ENCODE measurements around the gene DCBLD1.

The DCBLD1 gene

GRCh38 chr6:117568247-117568646, 85.8 kb downstream of the DCBLD1 start:
- Histone ChIP-seq H3K27me3 (ENCODE audit: insufficient read depth, low read length) (no peaks in the 10 kb centered on the region), H3F3A (ENCODE audit: insufficient read depth, low read length) (no peaks in the 10 kb centered on the region), H3K36me3 (ENCODE audit: insufficient read depth, low read length) (peaks cover 78% of the 10 kb centered on the region), H4K20me1 (ENCODE audit: insufficient read depth, low read length) (no peaks in the 10 kb centered on the region), H3K9ac (ENCODE audit: low read length) (no peak overlapping the region), H3K9me3 (ENCODE audit: low read length) (no peaks in the 10 kb centered on the region), H3K27ac (ENCODE audit: low read depth, low read length, poor library complexity, severe bottlenecking) (no peak overlapping the region), H3K79me2 (ENCODE audit: insufficient read depth, low read length) (no peaks in the 10 kb centered on the region), H3K4me1 (ENCODE audit: insufficient read depth, low read length, severe bottlenecking) (no peaks in the 10 kb centered on the region), H2AFZ (ENCODE audit: low read length) (no peak overlapping the region), H3K9me2 (ENCODE audit: low read depth, low read length) (no peaks in the 10 kb centered on the region), H3K4me2 (ENCODE audit: low read length) (no peak overlapping the region), H3K4me3 (ENCODE audit: low read depth, low read length, poor library complexity, severe bottlenecking) (no peak overlapping the region)
- TF ChIP-seq EZH2 (IDR thresholded peaks at IDR 0.05; ENCODE audit: borderline replicate concordance, low read length) (no peak), CTCF (IDR thresholded peaks at IDR 0.05; ENCODE audit: low read length) (no peak)

GRCh38 chr6:117568831-117569410, 86.4 kb downstream of the DCBLD1 start:
- Histone ChIP-seq H3K27ac (ENCODE audit: low read depth, low read length, poor library complexity, severe bottlenecking) (no peak overlapping the region), H3K79me2 (ENCODE audit: insufficient read depth, low read length) (no peaks in the 10 kb centered on the region), H3K4me1 (ENCODE audit: insufficient read depth, low read length, severe bottlenecking) (no peaks in the 10 kb centered on the region), H3K27me3 (ENCODE audit: insufficient read depth, low read length) (no peaks in the 10 kb centered on the region), H3K9me3 (ENCODE audit: low read length) (no peaks in the 10 kb centered on the region), H3K4me2 (ENCODE audit: low read length) (no peak overlapping the region), H3K36me3 (ENCODE audit: insufficient read depth, low read length) (peaks cover 78% of the 10 kb centered on the region), H3K9me2 (ENCODE audit: low read depth, low read length) (no peaks in the 10 kb centered on the region), H2AFZ (ENCODE audit: low read length) (no peak overlapping the region), H3K4me3 (ENCODE audit: low read depth, low read length, poor library complexity, severe bottlenecking) (no peak overlapping the region), H3K9ac (ENCODE audit: low read length) (no peak overlapping the region), H4K20me1 (ENCODE audit: insufficient read depth, low read length) (no peaks in the 10 kb centered on the region), H3F3A (ENCODE audit: insufficient read depth, low read length) (no peaks in the 10 kb centered on the region)
- no peak for TF ChIP-seq EZH2 (IDR thresholded peaks at IDR 0.05; ENCODE audit: borderline replicate concordance, low read length)
- TF ChIP-seq CTCF (IDR thresholded peaks at IDR 0.05; ENCODE audit: low read length) = no peak

- Histone ChIP-seq H3F3A (ENCODE audit: insufficient read depth, low read length) (no peaks in the 10 kb centered on the region), H3K79me2 (ENCODE audit: insufficient read depth, low read length) (no peaks in the 10 kb centered on the region), H3K9me2 (ENCODE audit: low read depth, low read length) (no peaks in the 10 kb centered on the region; the same call in 1 of the 2 replicates), H3K27ac (ENCODE audit: low read depth, low read length, poor library complexity, severe bottlenecking) (no peak overlapping the region), H3K4me1 (ENCODE audit: insufficient read depth, low read length, severe bottlenecking) (no peaks in the 10 kb centered on the region), H3K9me3 (ENCODE audit: low read length) (no peaks in the 10 kb centered on the region), H3K9ac (ENCODE audit: low read length) (no peak overlapping the region), H3K27me3 (ENCODE audit: insufficient read depth, low read length) (no peaks in the 10 kb centered on the region), H4K20me1 (ENCODE audit: insufficient read depth, low read length) (no peaks in the 10 kb centered on the region), H3K36me3 (ENCODE audit: insufficient read depth, low read length) (peaks cover 80% of the 10 kb centered on the region), H2AFZ (ENCODE audit: low read length) (no peak overlapping the region), H3K4me2 (ENCODE audit: low read length) (no peak overlapping the region), H3K4me3 (ENCODE audit: low read depth, low read length, poor library complexity, severe bottlenecking) (no peak overlapping the region)
- no peak for TF ChIP-seq EZH2 (IDR thresholded peaks at IDR 0.05; ENCODE audit: borderline replicate concordance, low read length)
- no peak for TF ChIP-seq CTCF (IDR thresholded peaks at IDR 0.05; ENCODE audit: low read length)
Measured at GRCh38 chr6:117573006-117573680, 90.7 kb downstream of the DCBLD1 start.

Measured in OCI-LY1 (cell line).